Glutamatergic neuron (in vitro differentiated cells): ENCODE measurements around the gene ITGB5. TPM values are rescaled to one million over a fixed set of nuclear protein-coding genes. Genes with fewer than 3 reads are reported as not detected.

ENCODE experiments used
- DNase-seq: peaks from one replicate; pipeline ENCODE4 v3.0.0; 2022
- H3K27ac Mint-ChIP-seq: one replicate; pipeline ENCODE4 v1.8.0; 2020; ENCODE audit warnings: mild to moderate bottlenecking, mixed read lengths, inconsistent platforms; ENCODE audit not compliant: unreplicated experiment
- H3K27me3 Mint-ChIP-seq: one replicate; pipeline ENCODE4 v1.8.0; 2020; ENCODE audit warnings: mild to moderate bottlenecking, moderate library complexity, mixed read lengths, inconsistent platforms; ENCODE audit not compliant: unreplicated experiment
- H3K36me3 Mint-ChIP-seq: one replicate; pipeline ENCODE4 v1.8.0; 2020; ENCODE audit warnings: mild to moderate bottlenecking, mixed read lengths, inconsistent platforms; ENCODE audit not compliant: unreplicated experiment
- H3K4me1 Mint-ChIP-seq: one replicate; pipeline ENCODE4 v1.8.0; 2020; ENCODE audit warnings: mild to moderate bottlenecking, low read depth, mixed read lengths, inconsistent platforms; ENCODE audit not compliant: unreplicated experiment
- H3K4me3 Mint-ChIP-seq: one replicate; pipeline ENCODE4 v1.8.0; 2020; ENCODE audit warnings: mild to moderate bottlenecking, mixed read lengths, inconsistent platforms; ENCODE audit not compliant: unreplicated experiment
- H3K9me3 Mint-ChIP-seq: one replicate; pipeline ENCODE4 v1.8.0; 2020; ENCODE audit warnings: mild to moderate bottlenecking, moderate library complexity, mixed read lengths, inconsistent platforms; ENCODE audit not compliant: unreplicated experiment
- CTCF ChIP-seq: fragments of 200-600 bp; sonication (generic); IDR thresholded peaks from one replicate; pipeline ENCODE4 v1.5.0; 2021; ENCODE audit not compliant: partially characterized antibody, unreplicated experiment
- total RNA-seq: library from RNA; stranded (reverse); fragmentation: NEBNext Ultra II Directional; extraction: Animal tissue kit (Norgen Biotek cat#: 25700); gene quantifications from one replicate; pipeline ENCODE4 v1.2.1, GENCODE V29; 2021; ENCODE audit not compliant: unreplicated experiment

Gene ITGB5
- total RNA-seq, 1 donor from 2014 or later = 12.8 TPM

DNA sequence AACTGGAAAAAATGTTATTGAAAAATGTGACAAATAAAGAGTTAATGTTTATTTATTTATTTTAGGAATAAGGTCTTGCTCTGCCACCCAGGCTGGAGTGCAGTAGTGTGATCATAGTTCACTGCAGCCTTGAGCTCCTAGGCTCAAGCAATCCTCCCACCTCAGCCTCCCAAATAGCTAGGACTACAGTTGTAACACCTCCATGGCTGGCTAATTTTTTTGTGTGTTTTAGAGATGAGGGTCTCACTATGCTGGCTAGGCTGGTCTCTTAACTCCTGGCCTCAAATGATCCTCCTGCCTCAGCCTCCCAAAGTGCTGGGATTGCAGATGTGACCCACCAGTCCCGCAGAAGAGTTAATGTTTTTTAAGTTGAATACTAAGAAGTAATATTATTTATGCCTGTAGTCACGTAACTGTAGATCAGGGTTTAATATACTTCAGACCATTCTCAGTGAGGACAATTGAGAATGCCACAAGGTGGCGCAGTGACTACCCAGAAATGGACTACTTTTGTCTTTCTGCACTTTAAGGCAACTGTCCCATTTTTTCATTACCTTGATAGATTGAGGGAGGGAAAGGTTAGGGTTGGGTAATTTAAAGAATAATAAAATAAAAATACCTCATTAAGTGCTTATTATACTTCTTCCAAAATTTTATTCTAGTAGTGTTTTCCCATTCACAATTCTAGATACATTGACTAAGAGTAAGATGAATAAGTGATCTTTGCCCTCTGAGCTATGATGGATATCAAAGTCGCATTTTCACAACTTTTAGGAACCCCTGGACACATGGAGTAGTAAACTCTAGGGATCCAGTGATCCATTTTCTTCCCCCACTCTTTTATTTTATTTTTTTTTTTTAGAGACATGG is 41.4 kb upstream of the ITGB5 start:
- peak; percentile 68 for DNase-seq
- no peaks in the 10 kb centered on the region for H3K36me3 Mint-ChIP-seq
- H3K4me3 Mint-ChIP-seq = no peak overlapping the region
- H3K9me3 Mint-ChIP-seq = peaks cover 1% of the 10 kb centered on the region
- TF ChIP-seq CTCF = peak; percentile 73
- no peaks in the 10 kb centered on the region for H3K27me3 Mint-ChIP-seq
- peaks cover 2% of the 10 kb centered on the region for H3K4me1 Mint-ChIP-seq
- no peak overlapping the region for H3K27ac Mint-ChIP-seq

DNA sequence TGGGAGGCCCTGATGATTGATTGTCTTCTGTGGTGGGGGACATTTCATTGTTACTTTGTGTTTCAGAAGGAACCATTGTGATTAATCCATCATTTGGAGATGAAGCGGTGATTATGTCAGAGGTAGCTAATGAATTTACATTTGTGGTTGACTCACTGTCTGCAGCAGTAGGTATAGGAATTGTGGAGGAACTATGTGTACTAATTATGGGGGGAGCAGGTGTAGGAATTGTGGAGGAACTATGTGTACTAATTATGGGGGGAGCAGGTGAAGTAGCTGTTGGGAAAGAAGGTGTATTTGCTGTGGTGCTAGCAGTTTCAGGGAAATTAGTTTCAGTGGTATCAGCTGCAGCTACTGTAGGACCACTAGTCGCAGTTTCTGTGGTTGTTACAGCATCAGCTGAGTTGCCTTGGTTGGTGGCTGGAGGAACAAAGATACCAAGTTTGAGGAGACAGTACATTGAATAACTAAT is 40.4 kb upstream of the ITGB5 start:
- no peak for DNase-seq
- Mint-ChIP-seq H3K27me3 (no peaks in the 10 kb centered on the region), H3K4me1 (peaks cover 2% of the 10 kb centered on the region), H3K27ac (peak overlapping the region; percentile 19), H3K4me3 (no peak overlapping the region), H3K9me3 (peaks cover 1% of the 10 kb centered on the region), H3K36me3 (no peaks in the 10 kb centered on the region)
- no peak for TF ChIP-seq CTCF

DNA sequence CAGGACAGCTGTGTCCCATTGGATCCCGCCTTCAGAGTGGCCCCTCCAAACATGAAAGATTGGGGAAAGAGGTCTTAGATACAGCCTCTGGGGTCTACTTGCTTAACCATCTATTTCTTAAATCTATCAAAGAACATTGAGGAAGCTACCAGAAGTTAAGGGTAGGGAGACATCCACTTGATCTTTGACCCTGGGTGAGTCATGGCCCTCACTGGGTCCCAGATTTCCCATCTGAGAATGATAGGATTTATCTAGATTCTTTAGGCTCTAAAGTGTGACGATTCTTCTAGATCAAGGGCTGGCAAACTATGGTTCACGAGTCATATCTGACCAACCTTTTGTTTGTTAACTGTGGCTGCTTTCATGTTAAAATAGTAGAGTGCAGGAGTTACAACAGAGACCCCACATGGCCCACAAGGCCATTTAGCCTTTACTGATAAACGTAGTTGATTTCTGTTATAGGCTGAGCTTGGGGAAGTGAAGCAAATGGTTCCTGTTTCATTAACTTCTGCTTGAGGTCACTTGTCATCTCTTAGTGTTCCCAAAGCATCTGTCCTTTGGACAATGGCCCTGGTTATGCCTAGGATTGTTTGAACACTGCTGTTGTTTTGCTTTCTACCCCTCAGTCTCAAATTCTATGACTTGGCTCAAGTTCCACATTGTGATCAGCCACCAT is 39.4 kb upstream of the ITGB5 start:
- Mint-ChIP-seq H3K27ac (no peak overlapping the region), H3K4me1 (peaks cover 2% of the 10 kb centered on the region), H3K36me3 (no peaks in the 10 kb centered on the region), H3K9me3 (peaks cover 1% of the 10 kb centered on the region), H3K27me3 (no peaks in the 10 kb centered on the region), H3K4me3 (no peak overlapping the region)
- no peak for TF ChIP-seq CTCF
- no peak for DNase-seq

GRCh38 chr3:124924741-124925140 is 37.6 kb upstream of the ITGB5 start:
- peaks cover 1% of the 10 kb centered on the region for H3K9me3 Mint-ChIP-seq
- H3K27ac Mint-ChIP-seq = no peak overlapping the region
- H3K36me3 Mint-ChIP-seq = no peaks in the 10 kb centered on the region
- DNase-seq = no peak
- no peak for TF ChIP-seq CTCF
- H3K4me1 Mint-ChIP-seq = peaks cover 2% of the 10 kb centered on the region
- H3K4me3 Mint-ChIP-seq = no peak overlapping the region
- H3K27me3 Mint-ChIP-seq = no peaks in the 10 kb centered on the region

DNA sequence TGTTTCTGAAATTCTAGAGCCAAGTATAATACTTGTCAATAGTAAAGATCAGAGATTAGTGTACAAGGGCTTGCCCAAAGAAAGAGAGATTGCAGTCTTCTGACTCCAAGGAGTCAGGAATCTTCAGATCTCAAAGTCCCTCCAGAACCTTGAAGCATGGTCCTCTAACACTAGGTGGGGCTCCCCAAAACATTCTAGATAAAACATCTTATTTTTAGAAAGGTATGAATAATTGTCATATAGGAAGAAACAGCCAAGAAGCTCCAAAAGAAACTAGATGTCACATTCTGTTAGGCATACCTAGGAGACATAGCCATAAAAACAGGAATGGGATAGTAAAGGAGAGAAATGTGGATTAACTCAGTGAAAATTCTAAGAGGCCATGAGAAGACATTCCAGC is 36.7 kb upstream of the ITGB5 start:
- H3K27me3 Mint-ChIP-seq = no peaks in the 10 kb centered on the region
- no peak overlapping the region for H3K4me3 Mint-ChIP-seq
- no peak for TF ChIP-seq CTCF
- H3K36me3 Mint-ChIP-seq = no peaks in the 10 kb centered on the region
- peaks cover 2% of the 10 kb centered on the region for H3K4me1 Mint-ChIP-seq
- no peak overlapping the region for H3K27ac Mint-ChIP-seq
- DNase-seq = no peak
- peaks cover 1% of the 10 kb centered on the region for H3K9me3 Mint-ChIP-seq
